ENCODE results near the gene PWWP2B. TPM values are rescaled to one million over a fixed set of nuclear protein-coding genes. Genes with fewer than 3 reads are reported as not detected.
A peak's percentile ranks its signal among the peaks of the same experiment; 100 is the strongest.

PWWP2B gene
- polyA plus RNA-seq, 2 of the 4 experiments (the other 2 are of a cell fraction) = 2.8 to 7.3 TPM

DNA sequence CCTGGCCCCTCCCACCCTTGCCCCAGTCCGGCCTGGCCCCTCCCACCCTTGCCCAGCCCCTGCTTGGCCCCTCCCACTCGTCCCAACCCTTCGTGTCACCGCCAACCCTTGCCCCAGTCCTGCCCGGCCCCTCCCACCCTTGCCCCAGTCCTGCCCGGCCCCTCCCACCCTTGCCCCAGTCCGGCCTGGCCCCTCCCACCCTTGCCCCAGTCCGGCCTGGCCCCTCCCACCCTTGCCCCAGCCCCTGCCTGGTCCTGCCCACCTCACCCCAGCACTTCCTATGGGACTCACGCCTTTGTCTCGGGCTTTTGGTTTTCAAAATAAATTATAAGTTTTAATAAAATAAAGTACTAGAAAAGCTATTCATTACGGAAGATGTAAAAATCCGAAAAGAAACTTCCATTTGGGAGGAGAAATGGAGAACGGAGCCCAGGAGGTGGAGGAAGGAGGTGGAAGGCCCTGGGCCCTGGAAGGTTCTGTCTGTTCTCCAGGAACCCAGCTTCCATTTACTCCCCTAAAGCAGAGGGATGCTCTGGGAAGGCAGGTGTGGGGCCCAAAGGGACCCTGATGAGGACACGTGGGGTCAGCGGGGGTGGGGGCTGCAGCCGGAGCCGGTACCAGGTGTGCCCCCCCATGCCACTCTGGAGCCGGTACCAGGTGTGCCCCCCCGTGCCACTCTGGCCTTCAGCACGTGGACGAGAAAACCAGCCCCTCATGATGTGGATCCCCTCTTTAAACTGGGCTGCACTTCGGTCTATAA lies 52.2 kb downstream of the PWWP2B start:
- DNase-seq (ENCODE audit: low read depth in 1 of 2, low spot score in 1 of 2) (peak in 1 of 2 experiments; percentile 65), ATAC-seq (no peak), FAIRE-seq (no peak)
- Histone ChIP-seq H3K4me3 (peak overlapping the region; percentile 33; the same call in 2 of the 3 replicates), H3K27ac (peak overlapping the region; percentile 92 to 95), H3K4me2 (peak overlapping the region; percentile 95), H3K4me1 (peaks cover 82% of the 10 kb centered on the region), H3K9me3 (no peaks in the 10 kb centered on the region)
- ChIA-PET CTCF (no interaction called here), POLR2A (no interaction called here)
- no peak for TF ChIP-seq NFE2L2 (conservative IDR thresholded peaks at IDR 0.05; ENCODE audit: low read length)
- TF ChIP-seq ZFP36 (IDR thresholded peaks at IDR 0.05; ENCODE audit: borderline replicate concordance, partially characterized antibody) = no peak
- no peak for TF ChIP-seq BCL3 (IDR thresholded peaks at IDR 0.05)
- TF ChIP-seq, protein P1, sequence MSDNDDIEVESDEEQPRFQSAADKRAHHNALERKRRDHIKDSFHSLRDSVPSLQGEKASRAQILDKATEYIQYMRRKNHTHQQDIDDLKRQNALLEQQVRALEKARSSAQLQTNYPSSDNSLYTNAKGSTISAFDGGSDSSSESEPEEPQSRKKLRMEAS (IDR thresholded peaks at IDR 0.05) = no peak; the same call in 1 of the 2 replicates
- TF ChIP-seq JUNB (IDR thresholded peaks at IDR 0.05) = no peak
- no peak for TF ChIP-seq MAFK (IDR thresholded peaks at IDR 0.05; ENCODE audit: partially characterized antibody)
- no peak for TF ChIP-seq FOSL2 (IDR thresholded peaks at IDR 0.05)
- no peak for TF ChIP-seq FOSL2 (CRISPR knock-in tag; IDR thresholded peaks at IDR 0.05)
- TF ChIP-seq, protein P2, sequence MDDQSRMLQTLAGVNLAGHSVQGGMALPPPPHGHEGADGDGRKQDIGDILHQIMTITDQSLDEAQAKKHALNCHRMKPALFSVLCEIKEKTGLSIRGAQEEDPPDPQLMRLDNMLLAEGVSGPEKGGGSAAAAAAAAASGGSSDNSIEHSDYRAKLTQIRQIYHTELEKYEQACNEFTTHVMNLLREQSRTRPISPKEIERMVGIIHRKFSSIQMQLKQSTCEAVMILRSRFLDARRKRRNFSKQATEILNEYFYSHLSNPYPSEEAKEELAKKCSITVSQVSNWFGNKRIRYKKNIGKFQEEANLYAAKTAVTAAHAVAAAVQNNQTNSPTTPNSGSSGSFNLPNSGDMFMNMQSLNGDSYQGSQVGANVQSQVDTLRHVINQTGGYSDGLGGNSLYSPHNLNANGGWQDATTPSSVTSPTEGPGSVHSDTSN (IDR thresholded peaks at IDR 0.05) = no peak
- TF ChIP-seq HDAC2 (IDR thresholded peaks at IDR 0.05) = no peak
- 30% methylated on average over 14 of the region's 22 CpGs for WGBS (ENCODE audit: missing lambda C conversion rate)

DNA sequence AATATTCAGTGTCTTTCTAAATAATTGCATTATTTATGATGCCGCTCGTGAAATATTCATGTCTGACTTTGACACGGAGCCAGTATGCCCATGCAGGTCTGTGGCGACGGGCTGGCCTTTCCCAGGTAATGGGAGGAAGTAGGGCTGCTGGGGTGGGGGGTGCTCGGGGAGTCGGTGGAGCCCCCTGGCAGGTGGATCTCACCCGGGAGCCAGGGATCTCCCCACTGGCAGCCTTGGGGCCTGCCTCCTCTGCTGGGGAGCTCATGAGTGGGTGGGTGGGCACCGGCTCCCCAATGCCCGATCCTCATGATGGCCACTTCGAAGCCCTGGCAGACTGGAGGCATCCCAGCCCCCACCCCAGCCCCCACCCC lies 52.8 kb downstream of the PWWP2B start:
- ChIA-PET POLR2A (no interaction called here), CTCF (no interaction called here)
- Histone ChIP-seq H3K27ac (peak overlapping the region; percentile 92 to 95), H3K4me1 (peaks cover 77% of the 10 kb centered on the region), H3K4me3 (no peak overlapping the region), H3K4me2 (peak overlapping the region; percentile 95), H3K9me3 (no peaks in the 10 kb centered on the region)
- FAIRE-seq (no peak), ATAC-seq (no peak), DNase-seq (ENCODE audit: low read depth in 1 of 2, low spot score in 1 of 2) (no peak)
- TF ChIP-seq CHD2 (IDR thresholded peaks at IDR 0.05; ENCODE audit: low read length, partially characterized antibody) = no peak
- WGBS (ENCODE audit: missing lambda C conversion rate) = 74% methylated on average over 11 of the region's 11 CpGs

DNA sequence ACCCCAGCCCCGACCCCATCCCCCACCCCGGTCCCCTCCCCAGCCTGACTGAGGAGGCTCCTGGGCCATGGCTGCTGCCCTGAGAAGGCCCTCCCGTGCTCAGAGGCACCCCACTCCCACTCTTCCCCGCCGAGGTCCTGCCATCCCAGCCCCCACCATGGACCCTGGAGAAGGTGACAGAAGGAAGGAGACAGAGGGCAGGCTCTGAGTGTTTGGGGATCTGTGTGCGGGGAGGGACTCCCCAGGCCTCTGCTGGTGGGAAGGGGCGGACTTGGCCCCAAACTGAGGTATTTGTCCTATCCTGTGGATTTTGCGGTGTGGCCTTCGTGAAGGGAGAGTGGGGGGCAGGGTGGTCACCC lies 53.4 kb downstream of the PWWP2B start:
- TF ChIP-seq ZC3H11A (IDR thresholded peaks at IDR 0.05) = no peak
- no peak for TF ChIP-seq MYC (IDR thresholded peaks at IDR 0.05; ENCODE audit: borderline replicate concordance, low read length)
- TF ChIP-seq POLR2AphosphoS2 (conservative IDR thresholded peaks at IDR 0.05; ENCODE audit: low read length) = no peak
- TF ChIP-seq HEYL (CRISPR knock-in tag; IDR thresholded peaks at IDR 0.05) = no peak
- no peak for TF ChIP-seq HOXA7 (CRISPR knock-in tag; IDR thresholded peaks at IDR 0.05)
- TF ChIP-seq HOXB13 (CRISPR knock-in tag; IDR thresholded peaks at IDR 0.05; ENCODE audit: low read depth) = no peak
- TF ChIP-seq SREBF2 (IDR thresholded peaks at IDR 0.05) = no peak
- TF ChIP-seq E2F6 (IDR thresholded peaks at IDR 0.05; ENCODE audit: borderline replicate concordance, low read depth) = no peak
- TF ChIP-seq ZSCAN20 (CRISPR knock-in tag; IDR thresholded peaks at IDR 0.05) = no peak
- TF ChIP-seq EP300 (IDR thresholded peaks at IDR 0.05) = no peak
- TF ChIP-seq RNF2 (IDR thresholded peaks at IDR 0.05; ENCODE audit: borderline replicate concordance, low read depth) = no peak
- TF ChIP-seq KDM5A (IDR thresholded peaks at IDR 0.05) = no peak
- no peak for TF ChIP-seq JUN (IDR thresholded peaks at IDR 0.05)
- no peak for TF ChIP-seq ELK1 (IDR thresholded peaks at IDR 0.05; ENCODE audit: low read depth, low read length)
- no peak for TF ChIP-seq BHLHE40 (IDR thresholded peaks at IDR 0.05; ENCODE audit: low read depth, low read length)
- TF ChIP-seq KDM1A (IDR thresholded peaks at IDR 0.05; ENCODE audit: low read depth) = no peak
- TF ChIP-seq POLR2A (IDR thresholded peaks at IDR 0.05; ENCODE audit: low read length) = no peak
- Histone ChIP-seq H3K4me3 (no peak overlapping the region), H3K9me3 (no peaks in the 10 kb centered on the region), H3K4me2 (no peak overlapping the region), H3K4me1 (peaks cover 70% of the 10 kb centered on the region), H3K27ac (peak overlapping the region in 1 of 2 experiments; percentile 92; a peak in 3 of 6 replicates)
- no peak for DNase-seq (ENCODE audit: low read depth in 1 of 2, low spot score in 1 of 2)
- ATAC-seq = no peak
- ChIA-PET POLR2A (no interaction called here), CTCF (interaction anchor here (2.1 kb wide), 1 partner anchor 65 kb away, joined by 6 read pairs; no protein-coding TSS in a partner anchor)
- WGBS (ENCODE audit: missing lambda C conversion rate) = 72% methylated on average over 4 of the region's 9 CpGs
- no peak for FAIRE-seq
